ENCODE results near the gene CHST15. TPM values are rescaled to one million over a fixed set of nuclear protein-coding genes. Genes with fewer than 3 reads are reported as not detected.

The CHST15 gene
- total RNA-seq, 1 donor from 2014 or later, result 4.5 TPM

GRCh38 chr10:124017729-124018128 is 75.7 kb downstream of the CHST15 start:
- TF ChIP-seq CTCF (IDR thresholded peaks at IDR 0.05; ENCODE audit: borderline replicate concordance), result no peak
- Histone ChIP-seq H3K9me3 (replicated peaks) (peaks cover 14% of the 10 kb centered on the region), H3K27ac (replicated peaks) (no peak overlapping the region), H3K4me3 (no peak overlapping the region), H3K36me3 (no peaks in the 10 kb centered on the region), H3K4me1 (no peaks in the 10 kb centered on the region), H3K27me3 (ENCODE audit: low read depth) (peaks cover 48% of the 10 kb centered on the region)
- intact Hi-C loops (cut with micrococcal nuclease), result no loop called here
- DNase-seq, result no peak

- intact Hi-C loops (cut with micrococcal nuclease), result no loop called here
- TF ChIP-seq CTCF (IDR thresholded peaks at IDR 0.05; ENCODE audit: borderline replicate concordance), result no peak
- no peaks in the 10 kb centered on the region for H3K4me1 ChIP-seq
- no peak overlapping the region for H3K27ac ChIP-seq (replicated peaks)
- peaks cover 40% of the 10 kb centered on the region for H3K27me3 ChIP-seq (ENCODE audit: low read depth)
- DNase-seq, result no peak
- no peak overlapping the region for H3K4me3 ChIP-seq
- no peaks in the 10 kb centered on the region for H3K36me3 ChIP-seq
- peaks cover 14% of the 10 kb centered on the region for H3K9me3 ChIP-seq (replicated peaks)
Measured at GRCh38 chr10:124016804-124017375, 76.5 kb downstream of the CHST15 start.

- intact Hi-C loops (cut with micrococcal nuclease), result no loop called here
- Histone ChIP-seq H3K9me3 (replicated peaks) (peaks cover 14% of the 10 kb centered on the region), H3K36me3 (no peaks in the 10 kb centered on the region), H3K27me3 (ENCODE audit: low read depth) (peaks cover 32% of the 10 kb centered on the region), H3K4me3 (no peak overlapping the region), H3K4me1 (no peaks in the 10 kb centered on the region), H3K27ac (replicated peaks) (no peak overlapping the region)
- TF ChIP-seq CTCF (IDR thresholded peaks at IDR 0.05; ENCODE audit: borderline replicate concordance), result no peak
- no peak for DNase-seq
Measured at GRCh38 chr10:124015991-124016390, 77.4 kb downstream of the CHST15 start.

GRCh38 chr10:124014416-124015154 is 78.8 kb downstream of the CHST15 start:
- intact Hi-C loops (cut with micrococcal nuclease), result no loop called here
- no peak for TF ChIP-seq CTCF (IDR thresholded peaks at IDR 0.05; ENCODE audit: borderline replicate concordance)
- peaks cover 14% of the 10 kb centered on the region for H3K9me3 ChIP-seq (replicated peaks)
- no peak overlapping the region for H3K4me3 ChIP-seq
- H3K36me3 ChIP-seq, result peaks cover 4% of the 10 kb centered on the region
- peaks cover 18% of the 10 kb centered on the region for H3K27me3 ChIP-seq (ENCODE audit: low read depth)
- no peak for DNase-seq
- no peak overlapping the region for H3K27ac ChIP-seq (replicated peaks)
- H3K4me1 ChIP-seq, result no peaks in the 10 kb centered on the region

DNA sequence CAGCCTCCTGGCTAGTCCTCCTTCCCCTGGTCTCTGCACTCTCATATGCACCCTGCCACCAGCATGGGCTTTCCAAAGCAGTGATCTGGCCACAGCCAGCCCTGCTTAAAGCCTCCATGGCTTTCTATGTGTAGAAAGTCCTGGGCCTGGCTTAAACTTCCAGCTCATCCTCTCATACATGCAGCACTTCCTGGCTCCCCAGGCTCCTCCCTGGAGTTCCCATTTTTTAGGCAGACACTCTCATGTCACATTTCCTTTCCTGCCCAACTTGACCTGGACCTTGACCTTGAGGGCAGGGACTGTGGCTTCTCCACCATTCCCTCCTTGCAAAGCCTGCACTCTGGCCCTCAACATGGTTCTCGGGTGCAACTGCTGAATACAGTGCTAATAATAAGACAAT is 79.5 kb downstream of the CHST15 start:
- H3K4me3 ChIP-seq, result no peak overlapping the region
- intact Hi-C loops (cut with micrococcal nuclease), result no loop called here
- H3K27me3 ChIP-seq (ENCODE audit: low read depth), result peaks cover 11% of the 10 kb centered on the region
- H3K36me3 ChIP-seq, result peaks cover 7% of the 10 kb centered on the region
- DNase-seq, result no peak
- H3K27ac ChIP-seq (replicated peaks), result no peak overlapping the region
- TF ChIP-seq CTCF (IDR thresholded peaks at IDR 0.05; ENCODE audit: borderline replicate concordance), result no peak
- no peaks in the 10 kb centered on the region for H3K4me1 ChIP-seq
- H3K9me3 ChIP-seq (replicated peaks), result peaks cover 14% of the 10 kb centered on the region
